Lung (tissue), 12 donors: ENCODE results near the gene MIB1. TPM values are rescaled to one million over a fixed set of nuclear protein-coding genes. Genes with fewer than 3 reads are reported as not detected.

Experiments used
- ATAC-seq: fragments of 200-7000 bp; cut with Tn5 transposase; one replicate; pipeline ENCODE4 v1.9.1; 2020; ENCODE audit warnings: moderate number of reproducible peaks; ENCODE audit not compliant: insufficient read depth, low FRiP score
- DNase-seq, 3 donors: peaks; one replicate each; pipeline ENCODE4 v3.0.0-alpha.2; 2013 to 2017
- H3K27ac ChIP-seq, 2 donors: one replicate each; pipeline ENCODE4 v1.5.1; 2013; ENCODE audit warnings: mild to moderate bottlenecking in 2 of 2, moderate library complexity in 2 of 2, control low read depth in 1 of 2, inconsistent platforms in 1 of 2, low read depth in 1 of 2, low read length in 1 of 2
- H3K27me3 ChIP-seq, 3 donors: one replicate each; pipeline ENCODE4 v1.5.1; 2013; ENCODE audit warnings: low read length in 2 of 3; ENCODE audit not compliant: control insufficient read depth in 3 of 3, insufficient read depth in 3 of 3
- H3K36me3 ChIP-seq, 4 donors: one replicate each; pipeline ENCODE4 v1.5.1; 2013; ENCODE audit warnings: low read length in 4 of 4, mild to moderate bottlenecking in 1 of 4, moderate library complexity in 1 of 4; ENCODE audit not compliant: control insufficient read depth in 4 of 4, insufficient read depth in 4 of 4
- H3K4me1 ChIP-seq, 5 donors: one replicate each; pipeline ENCODE4 v1.5.1; 2013; ENCODE audit warnings: low read length in 5 of 5, mild to moderate bottlenecking in 2 of 5, moderate library complexity in 1 of 5; ENCODE audit not compliant: control insufficient read depth in 5 of 5, insufficient read depth in 5 of 5
- H3K4me3 ChIP-seq: one replicate; pipeline ENCODE4 v1.5.1; 2013; ENCODE audit warnings: mild to moderate bottlenecking, control low read depth, moderate library complexity
- H3K9ac ChIP-seq, 2 donors: one replicate each; pipeline ENCODE4 v1.5.1; 2013; ENCODE audit warnings: low read length in 2 of 2, control low read depth in 1 of 2; ENCODE audit not compliant: insufficient read depth in 1 of 2
- H3K9me3 ChIP-seq, 4 donors: one replicate each; pipeline ENCODE4 v1.5.1; 2013; ENCODE audit warnings: low read length in 3 of 4, mild to moderate bottlenecking in 1 of 4, moderate library complexity in 1 of 4; ENCODE audit not compliant: control insufficient read depth in 4 of 4, insufficient read depth in 3 of 4
- WGBS, 2 donors: extraction: QIAGEN DNeasy Blood & Tissue Kit; methylation state at CpG; one replicate each; pipeline ENCODE4 v1.1.7; 2013; 5-methylcytosine and 5-hydroxymethylcytosine counted together
- polyA plus RNA-seq, 2 donors: library from polyadenylated mRNA; stranded (reverse); fragments of 200-250 nt; gene quantifications; one replicate each; pipeline ENCODE4 v1.2.1, GENCODE V29; 2013
- total RNA-seq, 2 donors: library from RNA; depleted of rRNA in 1 of 2; stranded (reverse); fragments of >200 nt in 1 of 2; gene quantifications; one replicate each; pipeline ENCODE4 v1.2.1, GENCODE V29; 2014 to 2021
- TF ChIP-seq, protein P1 (sequence below): IDR thresholded peaks from 2 replicates; pipeline ENCODE4 v1.5.1; 2012; ENCODE audit warnings: mild to moderate bottlenecking; ENCODE audit errors: control extremely low read depth, extremely low read depth
- donor health status: control.
- donor health status: control.
- donor health status: Bipolar disorder and iron deficiency.
- donor health status: healthy.
- donor health status: DM: yes; HTN: yes; CAD: no.

The MIB1 gene
- total and polyA plus RNA-seq, 4 donors: 4.5 to 62.0 (median 15.5) TPM

- DNase-seq (no peak), ATAC-seq (no peak)
- H3K27ac ChIP-seq: no peak overlapping the region
- no peaks in the 10 kb centered on the region for H3K27me3 ChIP-seq
- H3K9me3 ChIP-seq: no peaks in the 10 kb centered on the region
- H3K36me3 ChIP-seq: peaks cover 8 to 37% (median 17%) of the 10 kb centered on the region in 4 donors
- no peak overlapping the region for H3K9ac ChIP-seq
- TF ChIP-seq, protein P1, sequence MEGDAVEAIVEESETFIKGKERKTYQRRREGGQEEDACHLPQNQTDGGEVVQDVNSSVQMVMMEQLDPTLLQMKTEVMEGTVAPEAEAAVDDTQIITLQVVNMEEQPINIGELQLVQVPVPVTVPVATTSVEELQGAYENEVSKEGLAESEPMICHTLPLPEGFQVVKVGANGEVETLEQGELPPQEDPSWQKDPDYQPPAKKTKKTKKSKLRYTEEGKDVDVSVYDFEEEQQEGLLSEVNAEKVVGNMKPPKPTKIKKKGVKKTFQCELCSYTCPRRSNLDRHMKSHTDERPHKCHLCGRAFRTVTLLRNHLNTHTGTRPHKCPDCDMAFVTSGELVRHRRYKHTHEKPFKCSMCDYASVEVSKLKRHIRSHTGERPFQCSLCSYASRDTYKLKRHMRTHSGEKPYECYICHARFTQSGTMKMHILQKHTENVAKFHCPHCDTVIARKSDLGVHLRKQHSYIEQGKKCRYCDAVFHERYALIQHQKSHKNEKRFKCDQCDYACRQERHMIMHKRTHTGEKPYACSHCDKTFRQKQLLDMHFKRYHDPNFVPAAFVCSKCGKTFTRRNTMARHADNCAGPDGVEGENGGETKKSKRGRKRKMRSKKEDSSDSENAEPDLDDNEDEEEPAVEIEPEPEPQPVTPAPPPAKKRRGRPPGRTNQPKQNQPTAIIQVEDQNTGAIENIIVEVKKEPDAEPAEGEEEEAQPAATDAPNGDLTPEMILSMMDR: no peak
- 72 to 83% methylated on average over 1 of the region's 1 CpG for WGBS, 2 donors
- H3K4me3 ChIP-seq: no peak overlapping the region
- no peaks in the 10 kb centered on the region for H3K4me1 ChIP-seq
Observed at GRCh38 chr18:21841570-21841969, 101.0 kb downstream of the MIB1 start.

- H3K27ac ChIP-seq: no peak overlapping the region
- ATAC-seq (no peak), DNase-seq (no peak)
- H3K36me3 ChIP-seq: peaks cover 8 to 45% (median 20%) of the 10 kb centered on the region in 4 donors
- WGBS, 2 donors: 95% methylated on average over 2 of the region's 2 CpGs
- no peaks in the 10 kb centered on the region for H3K4me1 ChIP-seq
- H3K9me3 ChIP-seq: no peaks in the 10 kb centered on the region
- H3K4me3 ChIP-seq: no peak overlapping the region
- no peaks in the 10 kb centered on the region for H3K27me3 ChIP-seq
- TF ChIP-seq, protein P1: no peak
- H3K9ac ChIP-seq: no peak overlapping the region
Observed at GRCh38 chr18:21843341-21843740, 102.7 kb downstream of the MIB1 start.

GRCh38 chr18:21851327-21851961, 110.9 kb downstream of the MIB1 start:
- 70 to 72% methylated on average over 5 of the region's 5 CpGs for WGBS, 2 donors
- TF ChIP-seq, protein P1: no peak
- ATAC-seq (no peak), DNase-seq (peak in 2 of 3 donors; percentile 22 to 39)
- Histone ChIP-seq H3K4me1 (peaks cover 0 to 4% (median 0%) of the 10 kb centered on the region in 5 donors), H3K9ac (no peak overlapping the region), H3K4me3 (no peak overlapping the region), H3K27ac (no peak overlapping the region), H3K27me3 (no peaks in the 10 kb centered on the region), H3K9me3 (no peaks in the 10 kb centered on the region), H3K36me3 (peaks cover 3 to 19% (median 8%) of the 10 kb centered on the region in 4 donors)

- ATAC-seq: no peak
- 53 to 58% methylated on average over 3 of the region's 3 CpGs for WGBS, 2 donors
Observed at GRCh38 chr18:21853016-21853415, 112.4 kb downstream of the MIB1 start.

More at GRCh38 chr18:21853016-21853415, 112.4 kb downstream of the MIB1 start:
- Histone ChIP-seq H3K4me3 (no peak overlapping the region), H3K27ac (no peak overlapping the region), H3K9ac (no peak overlapping the region), H3K36me3 (peaks cover 2 to 10% (median 6%) of the 10 kb centered on the region in 4 donors), H3K9me3 (no peaks in the 10 kb centered on the region), H3K4me1 (peaks cover 0 to 4% (median 0%) of the 10 kb centered on the region in 5 donors), H3K27me3 (no peaks in the 10 kb centered on the region)
- TF ChIP-seq, protein P1: no peak
- peak; percentile 30 to 63 (median 63) for DNase-seq
